Right lobe of liver (tissue), 6 donors: ENCODE data around the gene SASH1. TPM values are rescaled to one million over a fixed set of nuclear protein-coding genes. Genes with fewer than 3 reads are reported as not detected.
"Not testable (repeated sequence)": the region's sequence is repeated elsewhere in the genome, so short reads cannot be mapped to it uniquely, and the experiment has no call there.

Source experiments
- ATAC-seq, 4 donors: fragments of 200-7000 bp; cut with Tn5 transposase; one replicate each; pipeline ENCODE4 v1.9.1; 2020; ENCODE audit warnings: mild to moderate bottlenecking in 4 of 4, moderate library complexity in 4 of 4
- DNase-seq, 3 donors: peaks; one replicate each; pipeline ENCODE4 v3.0.0-alpha.2; 2020
- H3K27ac ChIP-seq, 3 donors: fragments of 200-600 bp; one replicate each; pipeline ENCODE4 v1.8.0; 2022
- H3K27me3 ChIP-seq, 2 donors: fragments of 200-600 bp; one replicate each; pipeline ENCODE4 v1.8.0; 2022
- H3K36me3 ChIP-seq, 4 donors: fragments of 200-600 bp; sonication (generic) in 1 of 4; one replicate each; pipeline versions ENCODE4 v1.5.1 to v1.8.0; 2017 to 2022; ENCODE audit warnings: control low read depth in 1 of 4
- H3K4me1 ChIP-seq, 4 donors: fragments of 200-600 bp; sonication (generic) in 1 of 4; one replicate each; pipeline versions ENCODE4 v1.5.1 to v1.8.0; 2017 to 2022; ENCODE audit warnings: control low read depth in 1 of 4
- H3K4me3 ChIP-seq, 3 donors: fragments of 200-600 bp; one replicate each; pipeline ENCODE4 v1.8.0; 2022
- H3K9me3 ChIP-seq, 4 donors: fragments of 200-600 bp; sonication (generic) in 1 of 4; one replicate each; pipeline versions ENCODE4 v1.5.1 to v1.8.0; 2017 to 2022; ENCODE audit warnings: control low read depth in 1 of 4
- CTCF ChIP-seq, 4 donors: fragments of 200-600 bp in 3 of 4; fragments of 450-650 bp in 1 of 4; IDR thresholded peaks; one replicate each; pipeline versions ENCODE4 v1.5.1 to v1.8.0; 2016 to 2022; ENCODE audit warnings: antibody characterized with exemption in 4 of 4, mild to moderate bottlenecking in 2 of 4
- POLR2A ChIP-seq: fragments of 450-650 bp; IDR thresholded peaks from one replicate; pipeline ENCODE4 v1.6.1; 2017; ENCODE audit warnings: antibody characterized with exemption, mild to moderate bottlenecking
- WGBS: methylation state at CpG from one replicate; pipeline ENCODE4 v1.1.6; 2018; ENCODE audit warnings: low coverage, low lambda C conversion rate; ENCODE audit not compliant: insufficient coverage; ENCODE audit errors: missing lambda C conversion rate; 5-methylcytosine and 5-hydroxymethylcytosine counted together
- intact Hi-C, 2 donors: fragments of 100-400 bp; cut with DNase I; formaldehyde crosslinking; loops; one replicate each; pipeline versions ENCODE4 v1.11.2 to v1.14.1; 2022
- total RNA-seq, 6 experiments: library from RNA; depleted of rRNA in 2 of 6; stranded (reverse); fragments of >200 nt in 2 of 6; fragmentation: NEBNext Ultra II Directional in 3 of 6; extraction: Animal tissue kit (Norgen Biotek cat#: 25700) in 3 of 6; gene quantifications; one replicate each; pipeline versions ENCODE4 v1.1.0 to v1.2.4, GENCODE V29; 2016 to 2023
- donor health status: DM: no; HTN: yes; CAD: no.
- donor health status: DM: no; HTN: no; CAD: no.
- donor health status: DM: no; HTN: no; CAD: no.
- donor health status: DM: no; HTN: yes; CAD: no.
- donor health status: DM: no; HTN: yes; CAD: no.

Gene SASH1
- total RNA-seq, 6 experiments from 2014 or later, result 12.0 to 19.0 (median 15.8) TPM

DNA sequence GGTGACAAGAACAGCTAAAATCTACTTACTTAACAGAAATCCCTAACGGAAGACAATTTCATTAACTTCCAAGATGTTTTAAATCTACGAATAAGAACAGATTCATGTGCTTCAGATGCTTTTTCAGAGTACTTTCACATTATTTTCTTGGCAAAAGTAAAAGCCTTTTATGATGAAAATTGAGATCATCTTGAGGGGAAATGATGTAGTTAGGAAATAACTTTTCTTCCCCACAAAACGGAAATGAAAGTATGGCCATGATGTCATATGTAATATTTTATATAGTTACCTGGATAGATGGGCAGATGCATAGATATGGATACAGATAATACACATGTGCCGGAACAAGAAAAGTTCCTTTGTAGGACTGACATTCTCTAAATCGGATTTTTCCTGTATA, 32.8 kb downstream of the SASH1 start:
- Histone ChIP-seq H3K36me3 (no peaks in the 10 kb centered on the region), H3K27me3 (no peaks in the 10 kb centered on the region), H3K9me3 (no peaks in the 10 kb centered on the region), H3K27ac (no peak overlapping the region), H3K4me3 (no peak overlapping the region), H3K4me1 (no peaks in the 10 kb centered on the region)
- no peak for ATAC-seq
- 80% methylated on average over 5 of the region's 5 CpGs for WGBS
- intact Hi-C loops, result no loop called here
- TF ChIP-seq CTCF (IDR thresholded peaks at IDR 0.05) (no peak), POLR2A (no peak)
- no peak for DNase-seq

GRCh38 chr6:148379481-148379880, 36.8 kb downstream of the SASH1 start:
- DNase-seq (no peak), ATAC-seq (no peak)
- Histone ChIP-seq H3K4me1 (no peaks in the 10 kb centered on the region), H3K4me3 (no peak overlapping the region), H3K27ac (no peak overlapping the region), H3K27me3 (no peaks in the 10 kb centered on the region), H3K9me3 (no peaks in the 10 kb centered on the region), H3K36me3 (no peaks in the 10 kb centered on the region)
- intact Hi-C loops, result no loop called here
- 98% methylated on average over 5 of the region's 5 CpGs for WGBS
- TF ChIP-seq CTCF (IDR thresholded peaks at IDR 0.05) (no peak), POLR2A (no peak)

GRCh38 chr6:148379966-148380713, 37.5 kb downstream of the SASH1 start:
- Histone ChIP-seq H3K27ac (no peak overlapping the region), H3K9me3 (no peaks in the 10 kb centered on the region), H3K4me1 (no peaks in the 10 kb centered on the region), H3K27me3 (no peaks in the 10 kb centered on the region), H3K36me3 (no peaks in the 10 kb centered on the region), H3K4me3 (no peak overlapping the region)
- intact Hi-C loops, result no loop called here
- DNase-seq (no peak), ATAC-seq (no peak)
- 94% methylated on average over 8 of the region's 11 CpGs for WGBS
- no peak for TF ChIP-seq CTCF (IDR thresholded peaks at IDR 0.05)
- no peak for TF ChIP-seq POLR2A

GRCh38 chr6:148382051-148382450, 39.4 kb downstream of the SASH1 start:
- H3K36me3 ChIP-seq, H3K4me3 ChIP-seq, H3K9me3 ChIP-seq, H3K27me3 ChIP-seq, intact Hi-C loops, DNase-seq, H3K4me1 ChIP-seq, ATAC-seq, H3K27ac ChIP-seq: not testable (repeated sequence)
- WGBS, result 89% methylated on average over 7 of the region's 9 CpGs

- DNase-seq (no peak), ATAC-seq (no peak)
- H3K36me3 ChIP-seq, result no peaks in the 10 kb centered on the region
- no peaks in the 10 kb centered on the region for H3K9me3 ChIP-seq
- TF ChIP-seq POLR2A (no peak), CTCF (IDR thresholded peaks at IDR 0.05) (no peak)
- H3K27ac ChIP-seq, result no peak overlapping the region
- no peak overlapping the region for H3K4me3 ChIP-seq
- H3K4me1 ChIP-seq, result no peaks in the 10 kb centered on the region
- 71% methylated on average over 9 of the region's 9 CpGs for WGBS
- intact Hi-C loops, result no loop called here
- no peaks in the 10 kb centered on the region for H3K27me3 ChIP-seq
Measured at GRCh38 chr6:148382861-148383260, 40.2 kb downstream of the SASH1 start.
